K562 (cell line): ENCODE measurements around the gene ZNF749. TPM values are rescaled to one million over a fixed set of nuclear protein-coding genes. Genes with fewer than 3 reads are reported as not detected.
A peak's percentile ranks its signal among the peaks of the same experiment; 100 is the strongest.

ENCODE experiments used
- ATAC-seq: fragments of 200-7000 bp; cut with Tn5 transposase; 3 replicates; pipeline ENCODE4 v1.9.1; 2020; ENCODE audit warnings: moderate library complexity
- BruUV-seq: library from RNA; stranded (reverse); fragments of 400-500 nt; replicated peaks from 2 replicates; lab custom pipeline; 2021; lab: Mats Ljungman, UMichigan
- CTCF ChIA-PET: fragments of 300-600 bp; formaldehyde crosslinking; extraction: SDS; loops from one replicate; lab custom pipeline; 2021; ENCODE audit warnings: low intra/inter-chr PET ratio; lab: Yijun Ruan, JAX
- POLR2A ChIA-PET: fragments of 300-600, 350-650 bp; sonication (Branson Sonifier 250); formaldehyde crosslinking; extraction: SDS; loops from one replicate; lab custom pipeline; 2021; ENCODE audit warnings: antibody characterized with exemption, inconsistent platforms; lab: Yijun Ruan, JAX
- DNase-seq, 4 experiments: peaks; one replicate each; pipeline versions ENCODE4 v3.0.0 to v3.0.0-alpha.2; 2011 to 2018; ENCODE audit warnings: low spot score in 3 of 4, mixed read lengths in 3 of 4; ENCODE audit errors: extremely low read depth in 1 of 4
- FAIRE-seq: peaks from 2 replicates; lab custom pipeline; 2011; peaks lifted over from hg19 to GRCh38; lab: Jason Lieb, UNC
- H2AFZ ChIP-seq: 2 replicates; pipeline ENCODE4 v1.6.0; 2011; ENCODE audit warnings: low read depth, low read length, control low read depth, inconsistent platforms
- H3K27ac ChIP-seq: fragments of 200-600 bp; 3 replicates; pipeline ENCODE4 v1.8.0; 2011; ENCODE audit warnings: low read depth, mild to moderate bottlenecking, control low read depth, inconsistent platforms, low read length, moderate library complexity, mixed read lengths; ENCODE audit errors: extremely low read depth
- H3K27me3 ChIP-seq, 2 experiments: fragments of 300-600 bp in 1 of 2; 2 replicates in 1 of 2; 3 replicates in 1 of 2; pipeline versions ENCODE4 v1.6.0 to v1.8.0; 2011; ENCODE audit warnings: inconsistent platforms in 2 of 2, low read length in 2 of 2, mild to moderate bottlenecking in 1 of 2, mixed read lengths in 1 of 2, moderate library complexity in 1 of 2; ENCODE audit not compliant: control insufficient read depth in 2 of 2, insufficient read depth in 2 of 2
- H3K36me3 ChIP-seq: fragments of 300-600 bp; 3 replicates; pipeline ENCODE4 v1.8.0; 2011; ENCODE audit warnings: mild to moderate bottlenecking, low read length, inconsistent platforms; ENCODE audit not compliant: control insufficient read depth, insufficient read depth
- H3K4me1 ChIP-seq, 2 experiments: fragments of 200-600 bp in 1 of 2; replicated peaks in 1 of 2; 2 replicates in 1 of 2; 3 replicates in 1 of 2; pipeline versions ENCODE4 v1.5.1 to v1.8.0; 2011; ENCODE audit warnings: inconsistent platforms in 2 of 2, low read length in 2 of 2, mild to moderate bottlenecking in 1 of 2, mixed read lengths in 1 of 2, moderate library complexity in 1 of 2; ENCODE audit not compliant: control insufficient read depth in 2 of 2, insufficient read depth in 2 of 2
- H3K4me2 ChIP-seq: 2 replicates; pipeline ENCODE4 v1.6.1; 2011; ENCODE audit warnings: low read length, control low read depth, inconsistent platforms, mixed read lengths; ENCODE audit not compliant: insufficient read depth
- H3K4me3 ChIP-seq: fragments of 200-600 bp; sonication (generic), shearing (Covaris generic); 2 replicates; pipeline ENCODE4 v1.5.1; 2016; ENCODE audit warnings: control low read depth, inconsistent platforms
- H3K79me2 ChIP-seq: fragments of 200-600 bp; 3 replicates; pipeline ENCODE4 v1.8.0; 2011; ENCODE audit warnings: low read length, inconsistent platforms; ENCODE audit not compliant: control insufficient read depth, insufficient read depth
- H3K9ac ChIP-seq, 2 experiments: 2 replicates each; pipeline versions ENCODE4 v1.6.0 to v1.6.1; 2011; ENCODE audit warnings: low read depth in 2 of 2, low read length in 2 of 2, control low read depth in 1 of 2, inconsistent platforms in 1 of 2, mild to moderate bottlenecking in 1 of 2, mixed read lengths in 1 of 2; ENCODE audit not compliant: insufficient read depth in 1 of 2
- H3K9me1 ChIP-seq: one replicate; pipeline ENCODE4 v1.6.0; 2011; ENCODE audit warnings: inconsistent platforms, mild to moderate bottlenecking, low read length, moderate library complexity; ENCODE audit not compliant: control insufficient read depth, insufficient read depth
- H3K9me3 ChIP-seq: replicated peaks from 2 replicates; pipeline ENCODE4 v1.5.1; 2011; ENCODE audit warnings: low read depth, low read length, inconsistent platforms; ENCODE audit not compliant: control insufficient read depth, insufficient read depth
- H4K20me1 ChIP-seq: replicated peaks from 2 replicates; pipeline ENCODE4 v1.6.1; 2011; ENCODE audit warnings: low read length, inconsistent platforms, mixed read lengths; ENCODE audit not compliant: control insufficient read depth, insufficient read depth
- BHLHE40 ChIP-seq: IDR thresholded peaks from 2 replicates; pipeline ENCODE4 v1.6.1; 2011; ENCODE audit warnings: low read length, improper control_type of control experiment
- CAMTA2 ChIP-seq: fragments of 250-450 bp; sonication (Bioruptor Pico); conservative IDR thresholded peaks from 2 replicates; pipeline ENCODE4 v1.5.1; 2022
- FOXM1 ChIP-seq, 2 experiments: fragments of 450-650 bp in 1 of 2; sonication (generic) in 1 of 2; formaldehyde crosslinking in 1 of 2; IDR thresholded peaks; 2 replicates each; pipeline versions ENCODE4 v1.6.1 to v1.9.0; 2017 to 2022; ENCODE audit warnings: low read depth in 2 of 2, mild to moderate bottlenecking in 2 of 2, missing genetic modification reagents in 1 of 2, moderate library complexity in 1 of 2
- MCM3 ChIP-seq: fragments of 450-650 bp; IDR thresholded peaks from 2 replicates; pipeline ENCODE4 v1.6.1; 2016
- NFIC ChIP-seq: fragments of 450-650 bp; IDR thresholded peaks from 2 replicates; pipeline ENCODE4 v1.6.1; 2017; ENCODE audit warnings: mild to moderate bottlenecking, inconsistent platforms
- PCBP1 ChIP-seq: fragments of 200-400 bp; formaldehyde crosslinking; IDR thresholded peaks from 2 replicates; pipeline ENCODE4 v1.6.1; 2018; ENCODE audit warnings: mild to moderate bottlenecking, low read depth, low read length; ENCODE audit not compliant: poor library complexity, severe bottlenecking
- PURB ChIP-seq: sonication (generic); formaldehyde crosslinking; IDR thresholded peaks from 2 replicates; pipeline ENCODE4 v1.9.0; 2021; ENCODE audit warnings: low read depth, mild to moderate bottlenecking, missing genetic modification reagents
- RBM34 ChIP-seq: fragments of 200-400 bp; formaldehyde crosslinking; IDR thresholded peaks from 2 replicates; pipeline ENCODE4 v1.6.1; 2018; ENCODE audit warnings: low read length, borderline replicate concordance; ENCODE audit not compliant: insufficient read depth
- SREBF1 ChIP-seq: fragments of 150-350 bp; IDR thresholded peaks from 2 replicates; pipeline ENCODE4 v1.6.1; 2014; ENCODE audit warnings: antibody characterized with exemption, low read depth, low read length, borderline replicate concordance
- TRIM24 ChIP-seq, 2 experiments: fragments of 450-650 bp; IDR thresholded peaks; 2 replicates each; pipeline ENCODE4 v1.6.1; 2016
- XRCC3 ChIP-seq: fragments of 450-650 bp; IDR thresholded peaks from 2 replicates; pipeline ENCODE4 v1.6.1; 2017; ENCODE audit warnings: mild to moderate bottlenecking, moderate library complexity
- ZNF232 ChIP-seq: sonication (generic); formaldehyde crosslinking; IDR thresholded peaks from 2 replicates; pipeline ENCODE4 v1.8.0; 2022; ENCODE audit warnings: mild to moderate bottlenecking, missing genetic modification reagents
- ZZZ3 ChIP-seq: fragments of 450-650 bp; IDR thresholded peaks from 2 replicates; pipeline ENCODE4 v1.6.1; 2016; ENCODE audit warnings: antibody characterized with exemption, mild to moderate bottlenecking, moderate library complexity
- WGBS: fragments of 100-300 bp; shearing (Covaris generic); methylation state at CpG from one replicate; pipeline ENCODE4 v1.1.6; 2016; ENCODE audit warnings: low coverage, mixed read lengths; ENCODE audit not compliant: insufficient coverage; ENCODE audit errors: missing lambda C conversion rate; 5-methylcytosine and 5-hydroxymethylcytosine counted together
- in situ Hi-C: fragments of 300-500 bp; cut with MboI; formaldehyde crosslinking; loops from 4 replicates; pipeline ENCODE4 v1.15.0; 2018; ENCODE audit warnings: inconsistent platforms, mixed read lengths
- intact Hi-C: fragments of 100-400 bp; cut with micrococcal nuclease; formaldehyde crosslinking; loops from 2 replicates; pipeline ENCODE4 v1.14.2; 2022
- polyA plus RNA-seq, 8 experiments: library from polyadenylated mRNA; depleted of rRNA in 4 of 8; stranded (reverse) in 5 of 8; unstranded in 3 of 8; fragments of >200 nt; fragmentation: Nextera tagmentation in 2 of 8; fragmentation: Illumina TruSeq in 1 of 8; extraction: Ambion mirVana in 2 of 8; extraction: Trizol in 1 of 8; gene quantifications; 2 replicates each; pipeline versions ENCODE4 v1.2.1 to v1.2.3, GENCODE V29; 2011 to 2014; ENCODE audit warnings: inconsistent platforms in 1 of 8, missing spikeins in 1 of 8
- total RNA-seq, 7 experiments: library from RNA; depleted of rRNA in 6 of 7; stranded (reverse); fragments of >200 nt in 6 of 7; fragmentation: Illumina TruSeq in 2 of 7; extraction: Trizol in 2 of 7; gene quantifications; 2 replicates each; pipeline versions ENCODE4 v1.2.1 to v1.2.3, GENCODE V29; 2011 to 2021; ENCODE audit warnings: low replicate concordance in 1 of 7
- TF ChIP-seq, protein P1 (sequence below), 2 experiments: fragments of 450-650 bp; conservative IDR thresholded peaks; 2 replicates each; pipeline ENCODE4 v1.6.1; 2017; ENCODE audit warnings: mild to moderate bottlenecking in 2 of 2, moderate library complexity in 2 of 2

The ZNF749 gene
- total and polyA plus RNA-seq, 9 of the 15 experiments (the other 6 are each of a cell fraction or from before 2014, with no cell fraction given), result 5.3 to 33.2 (median 15.0) TPM

DNA sequence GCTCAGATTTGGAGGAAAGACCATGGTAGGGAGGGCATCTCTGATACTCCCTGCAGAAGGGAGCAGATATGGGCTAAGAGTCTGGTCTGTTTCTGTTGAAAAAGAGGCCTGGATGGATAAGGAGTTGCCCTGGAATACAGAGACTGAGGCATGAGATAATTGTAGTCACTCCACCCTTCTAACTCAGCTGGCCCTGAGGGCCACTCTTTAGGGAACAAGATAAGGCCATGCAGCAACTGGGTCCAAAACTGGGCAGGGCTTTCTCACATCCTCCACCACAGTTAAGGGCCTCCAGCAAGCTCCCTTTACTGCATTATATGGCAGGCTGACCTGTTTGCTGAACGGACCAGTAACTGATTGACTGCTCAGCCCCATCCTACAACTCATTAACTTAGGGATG, 1.3 kb downstream of the ZNF749 start (continued):
- no peak for TF ChIP-seq BHLHE40
- TF ChIP-seq, protein P1, sequence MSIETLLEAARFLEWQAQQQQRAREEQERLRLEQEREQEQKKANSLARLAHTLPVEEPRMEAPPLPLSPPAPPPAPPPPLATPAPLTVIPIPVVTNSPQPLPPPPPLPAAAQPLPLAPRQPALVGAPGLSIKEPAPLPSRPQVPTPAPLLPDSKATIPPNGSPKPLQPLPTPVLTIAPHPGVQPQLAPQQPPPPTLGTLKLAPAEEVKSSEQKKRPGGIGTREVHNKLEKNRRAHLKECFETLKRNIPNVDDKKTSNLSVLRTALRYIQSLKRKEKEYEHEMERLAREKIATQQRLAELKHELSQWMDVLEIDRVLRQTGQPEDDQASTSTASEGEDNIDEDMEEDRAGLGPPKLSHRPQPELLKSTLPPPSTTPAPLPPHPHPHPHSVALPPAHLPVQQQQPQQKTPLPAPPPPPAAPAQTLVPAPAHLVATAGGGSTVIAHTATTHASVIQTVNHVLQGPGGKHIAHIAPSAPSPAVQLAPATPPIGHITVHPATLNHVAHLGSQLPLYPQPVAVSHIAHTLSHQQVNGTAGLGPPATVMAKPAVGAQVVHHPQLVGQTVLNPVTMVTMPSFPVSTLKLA (conservative IDR thresholded peaks at IDR 0.05), result 0 out of 4 replicates have a peak, but pooled peaks of 1 of the 2 experiments have one; percentile 15

DNA sequence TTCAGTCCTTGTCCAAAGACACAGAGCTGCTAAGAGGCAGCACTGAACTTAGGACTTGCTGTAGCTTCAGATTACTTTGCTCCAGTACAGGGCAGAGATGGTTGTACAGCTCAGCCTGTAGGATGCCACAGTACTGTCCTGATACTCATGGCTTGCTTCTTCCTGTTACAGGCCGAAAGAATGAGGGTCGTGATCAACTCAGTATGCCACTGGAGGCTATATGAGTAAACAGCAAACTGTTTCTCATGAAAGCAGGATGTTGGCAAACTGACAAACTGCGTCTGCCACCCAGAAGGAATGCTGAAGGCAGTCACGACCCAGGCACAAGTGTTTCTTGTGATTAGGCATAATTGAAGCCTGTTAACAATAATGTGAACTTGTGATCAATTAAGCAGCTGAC, 2.8 kb downstream of the ZNF749 start:
- CTCF ChIA-PET, result no interaction called here

More for the DNA sequence above, 2.8 kb downstream of the ZNF749 start:
- 92% methylated on average over 4 of the region's 4 CpGs for WGBS
- H3K36me3 ChIP-seq, result peaks cover 23% of the 10 kb centered on the region; the same call in 2 of the 3 replicates
- no TSS peak for BruUV-seq
- no peak for DNase-seq
- FAIRE-seq, result no peak
- in situ Hi-C loops (no loop called here), intact Hi-C loops (no loop called here)
- H3K4me1 ChIP-seq, result peaks cover 5 to 9% of the 10 kb centered on the region in 2 experiments; a peak in 3 of 5 replicates
- H3K9me3 ChIP-seq, result peaks cover 5% of the 10 kb centered on the region
- no peaks in the 10 kb centered on the region for H3K9me1 ChIP-seq
- POLR2A ChIA-PET, result no interaction called here
- H3K4me3 ChIP-seq, result no peak overlapping the region
- H3K9ac ChIP-seq, result no peak overlapping the region
- 0 out of 2 replicates have a peak, but pooled peaks cover 8% of the 10 kb centered on the region for H4K20me1 ChIP-seq
- no peak overlapping the region for H3K27ac ChIP-seq
- H3K27me3 ChIP-seq, result no peaks in the 10 kb centered on the region
- no peak for ATAC-seq
- TF ChIP-seq RBM34 (no peak), CAMTA2 (CRISPR knock-in tag) (no peak), PCBP1 (no peak), SREBF1 (no peak), FOXM1 (IDR thresholded peaks at IDR 0.05; ENCODE audit: low read depth) (no peak), FOXM1 (CRISPR knock-in tag; IDR thresholded peaks at IDR 0.05; ENCODE audit: low read depth) (no peak), ZNF232 (CRISPR knock-in tag) (no peak), NFIC (no peak), XRCC3 (no peak), TRIM24 (IDR thresholded peaks at IDR 0.05) (no peak), MCM3 (no peak), ZZZ3 (no peak), PURB (CRISPR knock-in tag) (no peak)
- no peak overlapping the region for H2AFZ ChIP-seq
- H3K79me2 ChIP-seq, result peaks cover 61% of the 10 kb centered on the region
- no peak overlapping the region for H3K4me2 ChIP-seq
